Measurements from ENCODE around the gene TIMELESS.
"Not testable (repeated sequence)": the region's sequence is repeated elsewhere in the genome, so short reads cannot be mapped to it uniquely, and the experiment has no call there.

The TIMELESS gene

GRCh38 chr12:56448860-56449621, at the start of gene TIMELESS:
Gene TIMELESS, minus strand, starts transcription at chr12:56449426. Its CDS starts 15,256 bp downstream, at chr12:56434170.
- peak; percentile 90 for DNase-seq

DNA sequence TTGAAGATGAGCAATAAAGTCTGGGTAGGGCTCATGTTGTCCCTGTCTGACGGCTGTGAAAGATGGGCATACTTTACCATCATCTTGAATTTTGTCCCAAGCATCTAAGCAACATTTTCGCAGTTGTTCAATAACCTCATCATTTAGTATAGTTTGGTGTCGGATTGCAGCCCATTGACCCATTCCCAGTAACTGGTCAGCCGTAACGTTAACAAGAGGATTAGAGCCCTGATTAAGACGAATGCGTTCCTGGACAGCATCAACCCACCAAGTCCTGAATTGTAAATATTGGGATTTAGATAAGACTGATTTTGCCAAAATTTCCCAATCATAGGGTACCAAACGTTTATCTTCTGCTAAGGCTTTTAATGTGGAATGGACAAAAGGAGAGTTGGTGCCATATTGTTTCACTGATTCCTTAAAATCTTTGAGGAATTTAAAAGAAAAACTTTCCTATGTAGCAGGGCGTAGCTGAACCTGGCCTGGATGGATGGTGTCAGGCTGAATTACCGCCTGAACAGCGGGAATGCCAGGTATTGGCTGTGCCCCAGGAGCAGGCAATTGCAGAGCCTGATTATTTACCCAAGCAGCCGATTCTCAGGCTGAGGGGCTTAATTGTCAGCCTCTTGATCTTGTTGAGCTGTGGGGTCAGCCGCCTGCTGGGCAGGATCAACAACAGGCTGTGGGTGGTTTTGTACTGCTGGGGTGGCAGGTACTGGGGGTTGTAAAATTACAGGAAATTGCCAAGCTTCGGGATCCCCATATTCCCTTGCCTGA, 49.1 kb upstream of the TIMELESS start:
- DNase-seq = not testable (repeated sequence)

GRCh38 chr12:56496704-56497103, 47.5 kb upstream of the TIMELESS start:
- peak; percentile 78 for DNase-seq

DNA sequence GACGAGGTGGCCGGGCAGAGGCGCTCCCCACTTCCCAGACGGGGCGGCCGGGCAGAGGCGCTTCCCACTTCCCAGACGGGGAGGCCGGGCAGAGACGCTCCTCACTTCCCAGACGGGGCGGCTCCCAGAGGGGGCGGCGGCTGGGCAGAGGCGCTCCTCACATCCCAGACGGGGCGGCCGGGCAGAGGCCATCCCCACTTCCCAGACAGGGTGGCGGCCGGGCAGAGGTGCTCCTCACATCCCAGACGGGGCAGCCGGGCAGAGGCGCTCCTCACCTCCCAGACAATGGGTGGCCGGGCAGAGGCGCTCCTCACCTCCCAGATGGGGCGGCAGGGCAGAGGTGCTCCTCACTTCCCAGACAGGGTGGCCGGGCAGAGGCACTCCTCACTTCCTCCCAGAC, 45.3 kb upstream of the TIMELESS start:
- DNase-seq = not testable (repeated sequence)

DNA sequence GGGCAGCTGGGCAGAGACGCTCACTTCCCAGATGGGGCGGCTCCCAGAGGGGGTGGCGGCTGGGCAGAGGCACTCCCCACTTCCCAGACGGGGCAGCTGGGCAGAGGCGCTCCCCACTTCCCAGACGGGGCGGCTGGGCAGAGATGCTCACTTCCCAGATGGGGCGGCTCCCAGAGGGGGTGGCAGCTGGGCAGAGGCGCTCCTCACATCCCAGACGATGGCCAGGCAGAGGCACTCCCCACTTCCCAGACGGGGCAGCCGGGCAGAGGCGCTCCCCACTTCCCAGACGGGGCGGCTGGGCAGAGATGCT, 44.8 kb upstream of the TIMELESS start:
- DNase-seq = not testable (repeated sequence)

DNA sequence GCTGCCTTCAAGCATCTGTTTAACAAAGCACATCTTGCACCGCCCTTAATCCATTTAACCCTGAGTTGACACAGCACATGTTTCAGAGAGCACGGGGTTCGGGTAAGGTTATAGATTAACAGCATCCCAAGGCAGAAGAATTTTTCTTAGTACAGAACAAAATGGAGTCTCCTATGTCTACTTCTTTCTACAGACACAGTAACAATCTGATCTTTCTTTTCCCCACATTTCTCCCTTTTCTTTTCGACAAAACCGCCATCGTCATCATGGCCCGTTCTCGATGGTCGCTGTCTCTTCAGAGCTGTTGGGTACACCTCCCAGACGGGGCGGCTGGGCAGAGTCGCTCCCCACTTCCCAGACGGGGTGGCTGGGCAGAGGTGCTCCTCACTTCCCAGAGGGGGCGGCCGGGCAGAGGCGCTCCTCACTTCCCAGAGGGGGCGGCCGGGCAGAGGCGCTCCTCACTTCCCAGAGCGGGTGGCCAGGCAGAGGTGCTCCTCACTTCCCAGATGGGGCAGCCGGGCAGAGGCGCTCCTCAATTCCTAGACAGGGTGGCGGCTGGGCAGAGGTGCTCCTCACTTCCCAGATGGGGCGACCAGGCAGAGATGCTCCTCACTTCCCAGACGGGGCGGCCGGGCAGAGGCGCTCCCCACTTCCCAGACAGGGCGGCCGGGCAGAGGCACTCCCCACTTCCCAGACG, 44.3 kb upstream of the TIMELESS start:
- DNase-seq = not testable (repeated sequence)

GRCh38 chr12:56490360-56490759, 41.1 kb upstream of the TIMELESS start:
- no peak for DNase-seq

DNA sequence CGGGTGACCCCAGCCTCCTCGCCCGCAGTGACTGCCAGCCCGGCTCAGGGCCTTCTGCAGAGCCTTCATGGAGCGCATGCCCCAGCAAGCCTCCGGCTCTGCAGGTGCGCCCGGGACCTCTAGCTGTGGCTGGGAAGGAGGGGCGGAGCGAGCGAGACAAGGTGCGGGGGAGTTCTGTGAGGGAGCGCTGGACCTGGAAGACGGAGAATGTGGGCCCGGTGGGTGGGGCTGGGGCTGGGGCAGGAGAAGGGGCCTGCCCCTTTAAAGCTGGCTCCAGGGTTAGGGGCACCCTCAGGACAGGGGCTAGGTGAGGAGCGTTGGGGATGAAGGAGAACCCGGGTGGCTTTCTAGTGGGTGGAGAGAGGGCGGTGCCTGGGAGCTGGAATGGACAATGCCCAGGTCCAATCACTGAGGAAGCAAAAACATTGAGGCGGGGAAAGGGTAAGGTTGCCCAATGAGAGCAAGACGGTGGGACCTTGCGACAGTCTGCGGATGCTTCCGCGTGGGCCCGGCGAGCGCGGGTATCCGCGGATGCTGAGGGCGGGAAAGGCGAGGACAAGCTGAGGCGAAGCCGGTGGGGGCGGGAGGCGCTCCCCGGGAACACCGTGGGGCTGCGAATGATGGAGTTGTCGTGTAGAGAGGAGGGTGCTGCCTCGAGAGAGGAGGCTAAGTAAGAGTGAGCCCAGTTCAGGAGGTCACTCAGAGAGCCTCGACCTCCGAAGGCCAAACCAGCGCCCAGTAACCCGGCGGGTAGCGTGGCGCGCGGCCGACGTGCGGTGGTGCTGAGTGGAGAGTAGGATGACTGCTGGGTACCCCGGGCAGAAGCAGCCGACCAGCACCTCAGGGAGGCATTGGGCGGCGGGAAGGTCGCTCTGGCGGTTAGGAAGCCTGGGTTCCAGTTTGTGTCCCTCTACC, 39.1 kb upstream of the TIMELESS start, which contains the start of gene GLS2:
Gene GLS2 (minus strand): TSS at position 121 of the 915 bp plus-strand sequence. CDS start 43 bp downstream, at position 78.
- peak; percentile 77 for DNase-seq

GRCh38 chr12:56487448-56488040, 38.3 kb upstream of the TIMELESS start:
- peak; percentile 50 for DNase-seq

DNA sequence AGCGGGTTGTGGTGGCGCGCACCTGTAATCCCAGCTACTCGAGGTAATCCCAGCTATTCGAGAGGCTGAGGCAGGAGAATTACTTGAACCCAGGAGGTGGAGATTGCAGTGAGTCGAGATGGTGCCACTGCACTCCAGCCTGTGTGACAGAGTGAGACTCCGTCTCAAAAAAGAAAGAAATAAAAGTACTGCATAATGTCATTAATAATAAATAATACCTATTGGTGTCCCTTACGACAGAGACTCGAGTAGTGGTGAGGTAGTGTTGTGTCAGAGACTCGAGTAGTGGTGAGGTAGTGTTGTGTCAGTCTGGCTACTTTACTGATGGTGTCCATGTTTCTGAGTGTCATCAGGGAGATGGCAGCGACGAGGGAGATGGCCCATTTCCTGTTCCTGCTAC, 37.5 kb upstream of the TIMELESS start:
- no peak for DNase-seq

GRCh38 chr12:56484566-56484965, 35.3 kb upstream of the TIMELESS start:
- DNase-seq = no peak

DNA sequence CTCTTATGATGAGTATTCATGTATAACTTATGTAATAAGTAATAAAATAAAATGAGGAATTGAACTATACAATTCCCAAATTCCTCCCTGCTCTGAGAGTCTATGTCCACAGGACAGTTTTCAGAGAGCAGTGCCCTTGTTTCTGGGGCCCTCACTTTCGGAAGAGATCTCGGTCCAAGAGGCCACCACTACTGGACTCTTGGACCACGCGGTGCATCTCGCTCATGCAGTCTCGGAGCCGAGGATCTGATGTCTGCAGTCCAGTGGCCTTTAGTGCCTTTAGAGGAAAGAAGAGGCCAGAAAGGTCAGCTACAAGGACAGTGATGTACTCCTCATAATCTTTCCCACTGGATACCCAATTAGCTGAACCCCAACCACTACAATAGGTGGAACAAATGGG, 30.4 kb upstream of the TIMELESS start:
- DNase-seq = no peak

DNA sequence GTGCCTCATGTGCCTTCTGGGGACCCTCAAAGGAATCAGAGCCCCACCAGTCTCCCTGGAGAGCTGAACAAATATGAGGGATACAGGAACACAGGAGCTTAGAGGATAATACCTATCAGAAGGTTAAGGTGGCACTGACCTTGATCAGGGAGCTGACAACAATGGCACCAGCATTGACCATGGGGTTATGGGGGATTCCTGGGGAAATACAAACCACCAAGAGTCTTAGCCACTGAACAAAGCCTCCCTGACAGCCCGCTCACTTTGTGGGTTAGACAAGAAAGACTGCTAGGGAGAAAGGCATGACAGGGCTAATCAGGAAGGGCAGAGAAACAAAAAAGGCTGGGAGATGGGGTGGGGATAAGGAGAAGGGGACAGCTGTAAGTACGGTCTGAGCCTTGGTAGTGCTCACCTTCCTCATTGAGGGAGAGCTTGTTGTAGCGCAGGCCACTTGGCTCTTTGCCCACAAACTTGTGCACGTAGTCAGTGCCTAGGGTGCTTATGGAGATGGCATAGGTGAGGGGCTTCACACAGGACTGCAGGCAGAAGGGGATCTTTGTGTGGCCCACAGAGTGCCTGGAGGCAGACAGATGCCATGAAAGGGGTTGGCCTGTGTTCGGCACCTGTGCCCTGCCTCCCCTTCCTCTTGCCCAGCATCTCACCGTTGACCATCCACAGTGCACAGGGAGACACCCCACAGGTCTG, 28.4 kb upstream of the TIMELESS start:
- DNase-seq = no peak

- DNase-seq = no peak
Observed at GRCh38 chr12:56476972-56477432, 27.8 kb upstream of the TIMELESS start.

DNA sequence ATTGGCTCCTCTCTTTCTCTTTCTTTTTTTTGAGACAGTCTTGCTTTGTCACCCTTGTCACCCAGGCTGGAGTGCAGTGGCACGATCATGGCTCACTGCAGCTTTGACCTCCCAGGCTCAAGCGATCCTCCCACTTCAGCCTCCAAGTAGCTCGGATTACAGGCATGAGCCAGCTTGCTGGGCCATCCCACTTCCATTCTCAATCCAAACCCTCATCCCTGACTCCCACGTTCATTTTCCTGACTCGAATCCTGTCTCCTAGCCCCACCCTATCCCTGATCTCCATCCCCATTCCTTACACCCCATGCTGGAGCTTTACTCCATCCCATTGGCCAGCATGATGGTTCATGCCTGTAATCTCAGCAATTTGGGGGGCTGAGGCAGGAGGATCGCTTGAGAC, 26.9 kb upstream of the TIMELESS start:
- no peak for DNase-seq

DNA sequence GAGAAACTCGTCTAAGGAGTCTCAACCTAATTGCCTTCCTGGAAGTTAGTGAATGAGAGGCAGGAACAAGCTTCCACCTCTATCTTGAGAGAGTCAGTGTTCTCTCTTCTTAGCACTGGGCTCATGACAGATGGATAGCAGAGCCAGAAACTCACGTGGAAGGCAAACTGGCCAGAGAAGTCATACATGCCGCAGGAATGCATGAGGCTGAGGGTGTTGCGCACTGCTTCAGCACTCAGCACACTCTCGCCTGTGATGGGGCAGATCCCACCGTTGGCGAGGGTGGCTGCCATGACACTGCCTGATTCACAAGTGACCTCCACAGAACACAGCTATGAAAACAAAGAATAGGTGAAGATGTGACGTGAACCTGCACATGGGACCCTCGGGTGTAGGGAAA, 25.2 kb upstream of the TIMELESS start:
- no peak for DNase-seq

DNA sequence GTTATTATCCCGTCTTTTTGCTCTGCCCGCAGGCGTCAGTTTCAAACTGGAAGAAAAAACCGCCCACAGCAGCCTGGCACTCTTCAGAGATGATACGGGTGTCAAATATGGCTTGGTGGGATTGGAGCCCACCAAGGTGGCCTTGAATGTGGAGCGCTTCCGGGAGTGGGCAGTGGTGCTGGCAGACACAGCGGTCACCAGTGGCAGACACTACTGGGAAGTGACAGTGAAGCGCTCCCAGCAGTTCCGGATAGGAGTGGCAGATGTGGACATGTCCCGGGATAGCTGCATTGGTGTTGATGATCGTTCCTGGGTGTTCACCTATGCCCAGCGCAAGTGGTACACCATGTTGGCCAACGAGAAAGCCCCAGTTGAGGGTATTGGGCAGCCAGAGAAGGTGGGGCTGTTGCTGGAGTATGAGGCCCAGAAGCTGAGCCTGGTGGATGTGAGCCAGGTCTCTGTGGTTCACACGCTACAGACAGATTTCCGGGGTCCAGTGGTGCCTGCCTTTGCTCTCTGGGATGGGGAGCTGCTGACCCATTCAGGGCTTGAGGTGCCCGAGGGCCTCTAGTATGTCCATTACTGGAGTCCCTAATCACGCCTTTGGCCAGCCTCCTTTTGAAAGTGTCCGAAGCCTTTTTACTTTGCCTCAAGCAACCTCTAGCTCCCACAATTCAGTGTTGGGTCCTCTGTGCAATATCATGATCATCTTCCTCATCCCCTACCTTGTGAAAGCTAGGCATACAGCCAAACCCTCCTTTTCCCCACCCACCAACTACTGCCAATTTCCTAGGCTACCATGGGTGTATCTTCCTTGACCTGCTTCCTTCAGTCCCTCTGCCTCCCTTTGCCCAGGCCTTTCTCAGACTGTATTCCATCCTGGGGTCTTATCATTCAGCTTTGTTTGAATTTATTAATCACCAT, 20.0 kb upstream of the TIMELESS start:
- peak; percentile 9 for DNase-seq

DNA sequence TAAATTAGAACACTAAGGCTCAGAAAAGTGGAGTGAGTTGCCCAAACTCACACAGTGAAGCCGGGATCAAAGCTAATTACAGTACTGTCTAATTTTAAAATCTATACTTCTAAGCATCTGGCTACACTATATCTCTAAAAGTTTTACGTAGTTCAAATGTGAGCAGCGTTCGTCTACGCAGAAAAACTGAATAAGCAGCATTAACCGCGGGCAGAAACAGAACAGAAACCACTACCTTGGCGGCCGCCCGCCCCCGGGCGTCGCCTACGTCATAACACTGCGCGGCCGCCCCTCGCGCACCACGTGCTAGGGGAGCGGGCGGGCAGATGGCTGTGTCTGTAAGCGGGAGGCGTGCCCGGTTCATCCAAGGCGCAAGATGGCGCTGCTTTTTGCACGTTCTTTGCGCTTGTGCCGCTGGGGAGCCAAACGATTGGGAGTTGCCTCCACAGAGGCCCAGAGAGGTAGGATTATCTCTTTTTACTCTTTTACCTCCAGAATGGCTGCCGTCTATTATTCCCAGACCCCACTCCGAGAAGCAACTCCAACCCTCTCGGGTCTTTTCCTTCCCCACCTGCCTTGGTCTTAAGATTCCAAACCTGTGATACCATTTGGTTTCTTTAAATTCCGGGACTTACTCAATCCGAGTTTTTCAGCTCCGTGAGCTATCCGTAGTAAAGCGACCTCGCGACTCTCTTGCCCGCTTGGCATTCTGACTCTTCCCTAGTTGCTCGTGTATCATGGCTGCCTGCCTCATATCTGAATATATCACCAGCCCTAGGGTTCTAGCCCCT, 19.2 kb upstream of the TIMELESS start, which contains the start of gene SPRYD4:
Gene SPRYD4 (plus strand): TSS at position 363 of the 791 bp plus-strand sequence. CDS start 14 bp downstream, at position 377.
- peak; percentile 95 for DNase-seq

GRCh38 chr12:56462565-56462964, 13.3 kb upstream of the TIMELESS start:
- DNase-seq = no peak

All from activated CD4-positive, alpha-beta T cell treated with anti-CD3 and anti-CD28 coated beads for 48 hours (primary cell).